Peyer's patch (tissue), 4 donors: ENCODE data around the gene MACROH2A2.

Source experiments
- CTCF ChIP-seq, 6 experiments: fragments of 450-650 bp in 4 of 6; fragments of 200-600 bp in 2 of 6; sonication (generic) in 1 of 6; IDR thresholded peaks; one replicate each; pipeline ENCODE4 v1.5.1; 2017 to 2019; ENCODE audit warnings: antibody characterized with exemption in 6 of 6, mild to moderate bottlenecking in 3 of 6, moderate library complexity in 1 of 6
- POLR2A ChIP-seq, 2 donors: fragments of 450-650 bp; IDR thresholded peaks; one replicate each; pipeline ENCODE4 v1.5.1; 2017; ENCODE audit warnings: antibody characterized with exemption in 2 of 2, mild to moderate bottlenecking in 2 of 2, moderate library complexity in 2 of 2

GRCh38 chr10:70106958-70107791 lies 54.5 kb downstream of the MACROH2A2 start:
- TF ChIP-seq CTCF (IDR thresholded peaks at IDR 0.05) (peak in 3 of 6 experiments; percentile 20 to 24 (median 22)), POLR2A (IDR thresholded peaks at IDR 0.05) (no peak)
